HG02870 (cell line): ENCODE results near the gene STAM2.

Experiments used
- ATAC-seq: cut with Tn5 transposase; IDR thresholded peaks from one replicate; pipeline ENCODE4 v1.9.1; 2021; ENCODE audit warnings: mild to moderate bottlenecking, moderate library complexity; ENCODE audit not compliant: unreplicated experiment

Gene STAM2

GRCh38 chr2:152078023-152078422, 97.5 kb downstream of the STAM2 start:
- ATAC-seq = no peak

GRCh38 chr2:152075461-152076050, 100.0 kb downstream of the STAM2 start:
- no peak for ATAC-seq

- ATAC-seq = no peak
Observed at GRCh38 chr2:152072011-152072410, 103.6 kb downstream of the STAM2 start.

- ATAC-seq = no peak
Observed at GRCh38 chr2:152071518-152071917, 104.0 kb downstream of the STAM2 start.

GRCh38 chr2:152071092-152071491, 104.5 kb downstream of the STAM2 start:
- ATAC-seq = peak; percentile 83

GRCh38 chr2:152068226-152068625, 107.3 kb downstream of the STAM2 start:
- ATAC-seq = no peak

GRCh38 chr2:152067823-152068222, 107.7 kb downstream of the STAM2 start:
- no peak for ATAC-seq
